ENCODE results near the gene CFAP100. TPM values are rescaled to one million over a fixed set of nuclear protein-coding genes. Genes with fewer than 3 reads are reported as not detected.
A peak's percentile ranks its signal among the peaks of the same experiment; 100 is the strongest.

The CFAP100 gene
- total and polyA plus RNA-seq, 3 donors from 2014 or later: 21.4 to 74.2 (median 56.2) TPM

- no peak for DNase-seq
- Histone ChIP-seq H3K36me3 (ENCODE audit: low read depth, missing control alignments) (no peaks in the 10 kb centered on the region), H3K9me3 (no peaks in the 10 kb centered on the region), H3K4me3 (no peak overlapping the region), H3K27me3 (no peaks in the 10 kb centered on the region), H3K4me1 (no peaks in the 10 kb centered on the region), H3K27ac (no peak overlapping the region)
- 80 to 85% methylated on average over 11 to 12 of the region's 12 CpGs for WGBS, 2 donors
- intact Hi-C loops (cut with DNase I; ENCODE audit: low total_unique reads): loop anchor here (10.0 kb wide), 2 partner anchors 127 to 257 kb away; no protein-coding TSS in a partner anchor
- TF ChIP-seq POLR2A (IDR thresholded peaks at IDR 0.05) (no peak), CTCF (IDR thresholded peaks at IDR 0.05) (no peak)
Measured at GRCh38 chr3:126392246-126392645, 2.5 kb upstream of the CFAP100 start.

- Histone ChIP-seq H3K36me3 (ENCODE audit: low read depth, missing control alignments) (no peaks in the 10 kb centered on the region), H3K9me3 (no peaks in the 10 kb centered on the region), H3K4me1 (no peaks in the 10 kb centered on the region), H3K27ac (no peak overlapping the region), H3K27me3 (no peaks in the 10 kb centered on the region), H3K4me3 (no peak overlapping the region)
- intact Hi-C loops (cut with DNase I; ENCODE audit: low total_unique reads): loop anchor here (10.0 kb wide), 2 partner anchors 129 to 259 kb away; no protein-coding TSS in a partner anchor
- WGBS, 2 donors: 87 to 88% methylated on average over 4 of the region's 4 CpGs
- DNase-seq: no peak
- TF ChIP-seq CTCF (IDR thresholded peaks at IDR 0.05): no peak
- TF ChIP-seq POLR2A (IDR thresholded peaks at IDR 0.05): no peak
Measured at GRCh38 chr3:126393563-126393962, 1.1 kb upstream of the CFAP100 start.

- intact Hi-C loops (cut with DNase I; ENCODE audit: low total_unique reads): loop anchor here (10.0 kb wide), 2 partner anchors 130 to 260 kb away; no protein-coding TSS in a partner anchor
- Histone ChIP-seq H3K27me3 (no peaks in the 10 kb centered on the region), H3K9me3 (no peaks in the 10 kb centered on the region), H3K4me1 (no peaks in the 10 kb centered on the region), H3K36me3 (ENCODE audit: low read depth, missing control alignments) (no peaks in the 10 kb centered on the region), H3K4me3 (peak overlapping the region; percentile 35 to 37), H3K27ac (no peak overlapping the region)
- 13 to 15% methylated on average over 13 to 30 of the region's 30 CpGs for WGBS, 2 donors
- DNase-seq: no peak
- TF ChIP-seq POLR2A (IDR thresholded peaks at IDR 0.05) (no peak), CTCF (IDR thresholded peaks at IDR 0.05) (no peak)
Measured at GRCh38 chr3:126394977-126395321, 240 bp downstream of the CFAP100 start.

GRCh38 chr3:126395846-126396513 is 1.3 kb downstream of the CFAP100 start:
- Histone ChIP-seq H3K4me1 (no peaks in the 10 kb centered on the region), H3K9me3 (no peaks in the 10 kb centered on the region), H3K27me3 (no peaks in the 10 kb centered on the region), H3K27ac (no peak overlapping the region), H3K36me3 (ENCODE audit: low read depth, missing control alignments) (no peaks in the 10 kb centered on the region), H3K4me3 (peak overlapping the region in 1 of 2 donors; percentile 37)
- intact Hi-C loops (cut with DNase I; ENCODE audit: low total_unique reads): loop anchor here (10.0 kb wide), 2 partner anchors 131 to 261 kb away; no protein-coding TSS in a partner anchor
- no peak for TF ChIP-seq CTCF (IDR thresholded peaks at IDR 0.05)
- TF ChIP-seq POLR2A (IDR thresholded peaks at IDR 0.05): no peak
- no peak for DNase-seq
- 87 to 93% methylated on average over 4 to 6 of the region's 6 CpGs for WGBS, 2 donors

GRCh38 chr3:126396536-126396935 is 1.8 kb downstream of the CFAP100 start:
- Histone ChIP-seq H3K36me3 (ENCODE audit: low read depth, missing control alignments) (no peaks in the 10 kb centered on the region), H3K4me3 (no peak overlapping the region), H3K4me1 (no peaks in the 10 kb centered on the region), H3K27me3 (no peaks in the 10 kb centered on the region), H3K27ac (no peak overlapping the region), H3K9me3 (no peaks in the 10 kb centered on the region)
- no peak for TF ChIP-seq POLR2A (IDR thresholded peaks at IDR 0.05)
- no peak for TF ChIP-seq CTCF (IDR thresholded peaks at IDR 0.05)
- intact Hi-C loops (cut with DNase I; ENCODE audit: low total_unique reads): loop anchor here (10.0 kb wide), 2 partner anchors 132 to 262 kb away; no protein-coding TSS in a partner anchor
- 92 to 95% methylated on average over 4 to 5 of the region's 5 CpGs for WGBS, 2 donors
- no peak for DNase-seq

Data from testis (tissue), 3 donors.